Calu3 (cell line): ENCODE measurements around the gene MAP3K21. TPM values are rescaled to one million over a fixed set of nuclear protein-coding genes. Genes with fewer than 3 reads are reported as not detected.

Source experiments
- BruUV-seq: library from RNA; stranded (reverse); fragments of 400-500 nt; replicated peaks from 2 replicates; lab custom pipeline; 2021; lab: Mats Ljungman, UMichigan
- CTCF ChIA-PET: fragments of 300-600 bp; sonication (Branson Sonifier 250); formaldehyde crosslinking; loops from one replicate; lab custom pipeline; 2022; ENCODE audit warnings: antibody characterized with exemption; lab: Charles Lee
- DNase-seq: peaks from one replicate; pipeline ENCODE4 v3.0.0; 2022
- H3K27ac Mint-ChIP-seq: one replicate; pipeline ENCODE4 v1.8.0; 2022; ENCODE audit warnings: mixed read lengths; ENCODE audit not compliant: unreplicated experiment
- H3K27me3 Mint-ChIP-seq: one replicate; pipeline ENCODE4 v1.8.0; 2022; ENCODE audit warnings: mixed read lengths; ENCODE audit not compliant: unreplicated experiment
- H3K36me3 Mint-ChIP-seq: one replicate; pipeline ENCODE4 v1.8.0; 2022; ENCODE audit warnings: mild to moderate bottlenecking, moderate library complexity, mixed read lengths; ENCODE audit not compliant: insufficient read depth, unreplicated experiment
- H3K4me1 Mint-ChIP-seq: one replicate; pipeline ENCODE4 v1.8.0; 2022; ENCODE audit warnings: mild to moderate bottlenecking, low read depth, mixed read lengths; ENCODE audit not compliant: unreplicated experiment
- H3K4me3 Mint-ChIP-seq: one replicate; pipeline ENCODE4 v1.8.0; 2022; ENCODE audit warnings: mild to moderate bottlenecking, low read depth, moderate library complexity, mixed read lengths; ENCODE audit not compliant: unreplicated experiment
- H3K9me3 Mint-ChIP-seq: one replicate; pipeline ENCODE4 v1.8.0; 2022; ENCODE audit warnings: low read depth, mixed read lengths; ENCODE audit not compliant: unreplicated experiment
- CTCF ChIP-seq: fragments of 200-600 bp; IDR thresholded peaks from one replicate; pipeline ENCODE4 v1.8.0; 2022; ENCODE audit warnings: antibody characterized with exemption; ENCODE audit not compliant: unreplicated experiment
- intact Hi-C: fragments of 100-400 bp; cut with micrococcal nuclease; formaldehyde crosslinking; loops from one replicate; pipeline ENCODE4 v1.10.0; 2022; ENCODE audit not compliant: unreplicated experiment
- total RNA-seq: library from RNA; stranded (reverse); gene quantifications from 2 replicates; pipeline ENCODE4 v1.2.3, GENCODE V29; 2022

MAP3K21 gene
- total RNA-seq, 1 experiment from 2014 or later, result 33.6 TPM

DNA sequence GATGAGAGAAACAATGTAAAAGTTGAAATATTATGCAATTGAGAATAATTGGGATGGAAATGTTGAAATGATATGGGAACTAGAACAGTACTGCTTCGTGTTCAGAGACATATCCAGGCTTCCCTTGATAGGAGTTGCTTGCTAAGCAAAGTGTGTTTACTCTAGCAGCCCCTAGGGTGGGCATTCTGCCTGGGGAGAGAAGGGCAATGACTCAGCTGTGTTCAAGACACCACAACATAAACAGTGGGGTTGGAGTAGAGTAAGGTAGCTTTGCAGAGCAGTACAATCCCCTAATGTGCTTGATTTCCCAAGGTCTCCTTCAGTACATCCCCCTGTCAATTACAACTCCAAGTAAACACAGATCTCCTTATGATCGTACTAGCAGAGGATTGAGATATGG is 27.2 kb upstream of the MAP3K21 start:
- intact Hi-C loops, result loop anchor here (5.0 to 10.0 kb wide), 3 partner anchors 62 to 812 kb away; partner anchors contain the start of gene SLC35F3
- H3K27ac Mint-ChIP-seq, result no peak overlapping the region
- CTCF ChIA-PET, result no interaction called here

GRCh38 chr1:233304489-233305102 is 22.9 kb upstream of the MAP3K21 start:
- Mint-ChIP-seq H3K27ac (no peak overlapping the region), H3K9me3 (no peaks in the 10 kb centered on the region), H3K36me3 (no peaks in the 10 kb centered on the region), H3K27me3 (no peaks in the 10 kb centered on the region), H3K4me3 (no peak overlapping the region), H3K4me1 (peaks cover 8% of the 10 kb centered on the region)
- TF ChIP-seq CTCF, result peak; percentile 67
- intact Hi-C loops, result loop anchor here (2.0 to 10.0 kb wide), 6 partner anchors 58 to 808 kb away; partner anchors contain the start of gene SLC35F3
- no TSS peak for BruUV-seq
- CTCF ChIA-PET, result interaction anchor here (0.6 to 1.4 kb wide), 3 partner anchors 8 to 798 kb away, joined by 3 to 7 read pairs (median 5); no protein-coding TSS in a partner anchor
- no peak for DNase-seq

More for the DNA sequence above, 27.2 kb upstream of the MAP3K21 start:
- no peaks in the 10 kb centered on the region for H3K27me3 Mint-ChIP-seq
- no peak for TF ChIP-seq CTCF
- no peak overlapping the region for H3K4me3 Mint-ChIP-seq
- H3K36me3 Mint-ChIP-seq, result peaks cover 8% of the 10 kb centered on the region
- no peak for DNase-seq
- H3K9me3 Mint-ChIP-seq, result no peaks in the 10 kb centered on the region
- BruUV-seq, result no TSS peak
- H3K4me1 Mint-ChIP-seq, result peaks cover 11% of the 10 kb centered on the region

DNA sequence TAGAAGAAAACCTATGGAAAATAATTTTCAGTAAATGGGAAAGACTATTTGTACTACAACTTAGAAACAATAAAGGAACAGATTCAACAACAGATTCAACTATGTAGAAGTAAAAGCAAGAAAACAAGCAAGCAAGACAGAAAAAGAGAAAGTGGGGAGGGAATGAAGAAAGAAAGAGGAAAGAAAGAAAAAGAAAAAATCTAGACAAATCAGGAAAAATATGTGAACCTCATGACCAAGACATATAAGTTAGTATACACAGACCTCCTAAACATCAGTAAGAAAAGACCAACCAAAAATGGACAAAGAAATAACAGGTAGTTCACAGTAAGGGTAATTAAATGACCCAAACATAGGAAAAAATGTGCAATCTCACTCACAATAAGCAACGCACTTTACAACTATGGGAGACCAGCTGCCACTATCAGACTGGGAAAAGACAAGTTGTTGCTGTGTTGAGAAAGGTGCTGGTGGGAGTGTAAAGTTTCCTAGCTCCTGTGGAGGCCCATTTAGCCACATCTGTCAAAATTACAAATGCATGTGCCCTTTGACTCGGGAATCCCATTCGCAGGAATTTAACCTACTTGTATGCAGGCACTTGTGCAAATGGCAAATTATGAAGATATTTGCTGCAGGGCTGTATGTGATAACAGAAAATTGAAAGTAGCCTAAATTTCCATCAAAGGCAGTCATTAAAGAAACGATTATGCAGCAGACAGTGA is 13.9 kb upstream of the MAP3K21 start:
- no peaks in the 10 kb centered on the region for H3K36me3 Mint-ChIP-seq
- no peak for DNase-seq
- no TSS peak for BruUV-seq
- no peak overlapping the region for H3K27ac Mint-ChIP-seq
- no peak overlapping the region for H3K4me3 Mint-ChIP-seq
- H3K27me3 Mint-ChIP-seq, result no peaks in the 10 kb centered on the region
- intact Hi-C loops, result no loop called here
- no peaks in the 10 kb centered on the region for H3K9me3 Mint-ChIP-seq
- no peaks in the 10 kb centered on the region for H3K4me1 Mint-ChIP-seq
- CTCF ChIA-PET, result no interaction called here
- TF ChIP-seq CTCF, result no peak

- Mint-ChIP-seq H3K27me3 (no peaks in the 10 kb centered on the region), H3K9me3 (no peaks in the 10 kb centered on the region), H3K36me3 (no peaks in the 10 kb centered on the region), H3K27ac (no peak overlapping the region), H3K4me3 (no peak overlapping the region), H3K4me1 (no peaks in the 10 kb centered on the region)
- no peak for TF ChIP-seq CTCF
- no peak for DNase-seq
- intact Hi-C loops, result no loop called here
- BruUV-seq, result no TSS peak
- CTCF ChIA-PET, result interaction anchor here (0.8 kb wide), 1 partner anchor 48 kb away, joined by 3 read pairs; no protein-coding TSS in a partner anchor
Observed at GRCh38 chr1:233315718-233316301, 11.7 kb upstream of the MAP3K21 start.
